HEK293 (cell line): ENCODE data around the gene PLEKHG3.

ENCODE experiments used
- CTCF ChIA-PET: fragments of 350-600 bp; formaldehyde crosslinking; extraction: SDS; loops from one replicate; lab custom pipeline; 2021; ENCODE audit warnings: antibody characterized with exemption; lab: Yijun Ruan, JAX
- POLR2A ChIA-PET: fragments of 300-600 bp; formaldehyde crosslinking; extraction: SDS; loops from one replicate; lab custom pipeline; 2020; ENCODE audit warnings: antibody characterized with exemption, inconsistent platforms; lab: Yijun Ruan, JAX
- H3K27ac ChIP-seq: fragments of 200-500 bp; sonication (Bioruptor generic); 2 replicates; pipeline ENCODE4 v1.5.1; 2014; ENCODE audit warnings: low read depth, low read length, control low read depth, inconsistent platforms; ENCODE audit errors: extremely low read depth
- H3K36me3 ChIP-seq, 2 experiments: fragments of 200-500 bp in 1 of 2; sonication (Bioruptor generic) in 1 of 2; 1 replicate in 1 of 2; 2 replicates in 1 of 2; pipeline ENCODE4 v1.5.1; 2014 to 2017; ENCODE audit warnings: inconsistent platforms in 2 of 2, low read length in 2 of 2; ENCODE audit not compliant: control insufficient read depth in 2 of 2, insufficient read depth in 1 of 2
- H3K4me1 ChIP-seq: fragments of 200-500 bp; sonication (Bioruptor generic); 2 replicates; pipeline ENCODE4 v1.5.1; 2014; ENCODE audit warnings: mild to moderate bottlenecking, low read length, inconsistent platforms; ENCODE audit not compliant: control insufficient read depth, insufficient read depth
- H3K4me3 ChIP-seq: 2 replicates; pipeline ENCODE4 v1.5.1; 2011; ENCODE audit warnings: low read depth, mild to moderate bottlenecking, control low read depth, low read length, moderate library complexity
- H3K9me3 ChIP-seq: fragments of 200-500 bp; sonication (Bioruptor generic); 2 replicates; pipeline ENCODE4 v1.5.1; 2014; ENCODE audit warnings: low read depth, low read length, inconsistent platforms; ENCODE audit not compliant: control insufficient read depth, insufficient read depth
- REPIN1 ChIP-seq: fragments of 450-650 bp; formaldehyde crosslinking; IDR thresholded peaks from 2 replicates; pipeline ENCODE4 v1.5.1; 2017; ENCODE audit warnings: missing biosample characterization, missing genetic modification characterization, low read depth
- ZBTB21 ChIP-seq: fragments of 450-650 bp; formaldehyde crosslinking; IDR thresholded peaks from 2 replicates; pipeline ENCODE4 v1.5.1; 2017; ENCODE audit warnings: missing biosample characterization, missing genetic modification characterization
- ZIC2 ChIP-seq: fragments of 450-650 bp; formaldehyde crosslinking; IDR thresholded peaks from 2 replicates; pipeline ENCODE4 v1.5.1; 2016; ENCODE audit warnings: missing biosample characterization, missing genetic modification characterization
- ZNF138 ChIP-seq: fragments of 450-650 bp; formaldehyde crosslinking; IDR thresholded peaks from 2 replicates; pipeline ENCODE4 v1.5.1; 2016; ENCODE audit warnings: missing biosample characterization, missing genetic modification characterization, borderline replicate concordance
- ZNF2 ChIP-seq: fragments of 450-650 bp; formaldehyde crosslinking; IDR thresholded peaks from 2 replicates; pipeline ENCODE4 v1.5.1; 2016; ENCODE audit warnings: missing biosample characterization, missing genetic modification characterization
- ZNF23 ChIP-seq: fragments of 450-650 bp; formaldehyde crosslinking; IDR thresholded peaks from 2 replicates; pipeline ENCODE4 v1.5.1; 2016; ENCODE audit warnings: missing biosample characterization, missing genetic modification characterization, borderline replicate concordance
- ZNF600 ChIP-seq: fragments of 450-650 bp; formaldehyde crosslinking; IDR thresholded peaks from 2 replicates; pipeline ENCODE4 v1.5.1; 2016; ENCODE audit warnings: missing biosample characterization, missing genetic modification characterization
- TF ChIP-seq, protein P1 (sequence below): fragments of 450-650 bp; IDR thresholded peaks from 2 replicates; pipeline ENCODE4 v1.5.1; 2018; ENCODE audit warnings: missing biosample characterization, missing genetic modification characterization

Gene PLEKHG3

DNA sequence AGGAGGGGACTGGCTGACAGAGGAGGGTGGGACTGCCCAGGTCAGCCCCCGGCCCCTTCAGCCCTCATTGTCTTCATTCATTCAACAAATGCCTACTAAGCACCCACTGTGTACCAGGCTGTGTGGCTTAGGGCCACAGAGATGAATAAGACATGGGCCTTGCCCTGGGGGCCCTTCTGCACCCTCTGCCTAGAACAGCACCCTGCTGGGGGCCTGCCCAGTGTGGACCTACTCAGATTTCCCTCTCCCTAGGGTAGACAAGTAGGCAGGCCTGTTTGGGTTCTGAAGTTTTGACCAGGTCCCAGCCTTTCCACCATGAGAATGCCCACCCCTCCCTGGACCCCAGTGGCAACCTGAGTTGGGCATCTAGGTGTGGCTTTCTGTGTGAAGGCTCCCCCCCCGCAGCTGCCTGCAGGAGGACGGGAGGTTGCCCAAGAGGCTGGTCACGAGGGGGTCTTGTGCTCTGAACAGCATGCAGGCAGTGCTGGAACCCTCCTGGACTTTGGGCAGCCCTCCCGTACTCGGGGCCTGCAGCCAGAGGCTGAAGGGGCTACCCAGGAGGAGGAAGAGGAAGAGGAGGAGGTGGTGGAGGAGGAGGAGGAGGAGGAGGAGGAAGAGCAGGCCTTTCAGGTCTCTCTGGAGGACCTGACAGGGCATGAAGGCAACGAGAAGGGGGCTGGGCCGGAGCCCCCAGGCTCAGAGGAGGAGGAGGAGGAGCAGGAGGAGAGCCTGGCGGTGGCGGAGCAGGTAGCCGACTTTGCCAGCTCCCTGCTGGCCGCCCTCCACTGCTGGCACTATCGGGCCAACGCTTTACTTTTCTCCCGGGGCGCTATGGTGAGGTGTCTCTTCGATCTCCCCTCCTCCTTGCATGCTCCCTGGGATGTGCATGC lies 33.4 kb downstream of the PLEKHG3 start:
- Histone ChIP-seq H3K4me1 (no peaks in the 10 kb centered on the region), H3K36me3 (peaks cover 11 to 81% of the 10 kb centered on the region in 2 experiments), H3K9me3 (no peaks in the 10 kb centered on the region), H3K4me3 (no peak overlapping the region), H3K27ac (no peak overlapping the region)
- TF ChIP-seq, protein P1, sequence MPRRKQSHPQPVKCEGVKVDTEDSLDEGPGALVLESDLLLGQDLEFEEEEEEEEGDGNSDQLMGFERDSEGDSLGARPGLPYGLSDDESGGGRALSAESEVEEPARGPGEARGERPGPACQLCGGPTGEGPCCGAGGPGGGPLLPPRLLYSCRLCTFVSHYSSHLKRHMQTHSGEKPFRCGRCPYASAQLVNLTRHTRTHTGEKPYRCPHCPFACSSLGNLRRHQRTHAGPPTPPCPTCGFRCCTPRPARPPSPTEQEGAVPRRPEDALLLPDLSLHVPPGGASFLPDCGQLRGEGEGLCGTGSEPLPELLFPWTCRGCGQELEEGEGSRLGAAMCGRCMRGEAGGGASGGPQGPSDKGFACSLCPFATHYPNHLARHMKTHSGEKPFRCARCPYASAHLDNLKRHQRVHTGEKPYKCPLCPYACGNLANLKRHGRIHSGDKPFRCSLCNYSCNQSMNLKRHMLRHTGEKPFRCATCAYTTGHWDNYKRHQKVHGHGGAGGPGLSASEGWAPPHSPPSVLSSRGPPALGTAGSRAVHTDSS (tag by site-specific recombination), result peak; percentile 65
- no peak for TF ChIP-seq ZNF2
- POLR2A ChIA-PET, result no interaction called here
- CTCF ChIA-PET, result interaction anchor here (0.7 to 1.0 kb wide), 3 partner anchors 22 to 33 kb away, joined by 3 read pairs; no protein-coding TSS in a partner anchor

DNA sequence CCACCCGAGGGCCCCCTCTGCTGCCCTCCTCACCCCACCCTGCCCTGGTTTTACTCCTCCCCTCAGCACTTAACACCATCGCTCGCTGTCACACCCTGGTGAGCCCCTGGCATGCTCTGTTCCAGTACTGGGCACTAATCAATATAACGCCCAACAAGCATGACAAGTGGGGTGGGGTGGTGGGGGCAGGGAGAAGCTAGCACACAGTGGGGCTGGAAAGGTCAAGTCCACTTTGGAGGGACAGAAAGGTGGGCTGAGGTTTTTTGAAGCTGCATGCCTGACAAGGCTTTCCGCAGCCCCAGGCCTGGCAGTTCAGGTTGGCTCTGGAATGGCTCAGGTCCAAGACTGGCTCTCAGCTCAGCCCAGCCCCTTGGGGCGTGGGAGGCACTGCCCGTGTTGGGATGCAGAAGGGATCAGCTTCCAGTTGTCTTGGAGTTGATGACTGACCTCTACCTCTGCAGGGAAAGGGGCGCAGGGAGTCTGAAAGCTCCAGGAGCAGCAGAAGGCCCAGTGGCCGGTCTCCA lies 34.1 kb downstream of the PLEKHG3 start:
- H3K27ac ChIP-seq, result no peak overlapping the region
- TF ChIP-seq ZNF23 (tag by site-specific recombination), result no peak
- no peak overlapping the region for H3K4me3 ChIP-seq
- no peaks in the 10 kb centered on the region for H3K4me1 ChIP-seq
- ChIA-PET POLR2A (no interaction called here), CTCF (interaction anchor here (0.7 kb wide), 1 partner anchor 21 kb away, joined by 3 read pairs; no protein-coding TSS in a partner anchor)
- H3K36me3 ChIP-seq, result peaks cover 7 to 83% of the 10 kb centered on the region in 2 experiments
- no peaks in the 10 kb centered on the region for H3K9me3 ChIP-seq

DNA sequence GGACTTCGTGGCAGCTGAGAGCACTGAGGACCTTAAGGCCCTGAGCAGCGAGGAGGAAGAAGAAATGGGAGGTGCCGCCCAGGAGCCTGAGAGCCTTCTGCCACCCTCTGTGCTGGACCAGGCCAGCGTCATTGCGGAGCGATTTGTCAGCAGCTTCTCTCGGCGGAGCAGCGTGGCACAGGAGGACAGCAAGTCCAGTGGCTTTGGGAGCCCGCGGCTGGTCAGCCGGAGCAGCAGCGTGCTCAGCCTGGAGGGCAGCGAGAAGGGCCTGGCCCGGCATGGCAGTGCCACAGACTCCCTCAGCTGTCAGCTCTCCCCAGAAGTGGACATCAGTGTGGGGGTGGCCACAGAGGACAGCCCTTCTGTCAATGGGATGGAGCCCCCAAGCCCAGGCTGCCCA lies 37.0 kb downstream of the PLEKHG3 start:
- POLR2A ChIA-PET, result no interaction called here
- H3K4me3 ChIP-seq, result no peak overlapping the region
- 0 out of 2 replicates have a peak, but pooled peaks have one; percentile 26 for TF ChIP-seq ZNF600 (tag by site-specific recombination)
- TF ChIP-seq ZBTB21 (tag by site-specific recombination), result no peak
- TF ChIP-seq ZIC2, result no peak
- no peak overlapping the region for H3K27ac ChIP-seq
- no peaks in the 10 kb centered on the region for H3K4me1 ChIP-seq
- H3K36me3 ChIP-seq, result peaks cover 7 to 91% of the 10 kb centered on the region in 2 experiments; a peak in 2 of 3 replicates
- no peaks in the 10 kb centered on the region for H3K9me3 ChIP-seq
- CTCF ChIA-PET, result interaction anchor here (0.7 to 1.9 kb wide), 2 partner anchors 21 to 69 kb away, joined by 4 to 6 read pairs; no protein-coding TSS in a partner anchor

DNA sequence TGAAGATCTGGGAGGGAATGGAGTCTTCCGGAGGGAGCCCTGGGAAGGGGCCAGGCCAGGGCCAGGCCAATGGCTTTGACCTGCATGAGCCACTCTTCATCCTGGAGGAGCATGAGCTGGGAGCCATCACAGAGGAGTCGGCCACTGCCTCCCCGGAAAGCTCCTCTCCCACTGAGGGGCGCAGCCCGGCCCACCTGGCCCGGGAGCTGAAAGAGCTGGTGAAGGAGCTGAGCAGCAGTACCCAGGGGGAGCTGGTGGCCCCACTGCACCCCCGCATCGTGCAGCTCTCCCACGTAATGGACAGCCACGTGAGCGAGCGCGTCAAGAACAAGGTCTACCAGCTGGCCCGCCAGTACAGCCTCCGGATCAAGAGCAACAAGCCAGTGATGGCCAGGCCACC lies 37.7 kb downstream of the PLEKHG3 start:
- Histone ChIP-seq H3K4me3 (no peak overlapping the region), H3K9me3 (no peaks in the 10 kb centered on the region), H3K4me1 (no peaks in the 10 kb centered on the region), H3K36me3 (peaks cover 7 to 85% of the 10 kb centered on the region in 2 experiments; a peak in 2 of 3 replicates), H3K27ac (no peak overlapping the region)
- no peak for TF ChIP-seq ZNF138
- TF ChIP-seq REPIN1 (tag by site-specific recombination), result no peak
- POLR2A ChIA-PET, result no interaction called here
- CTCF ChIA-PET, result interaction anchor here (0.7 to 1.9 kb wide), 2 partner anchors 21 to 70 kb away, joined by 4 to 6 read pairs; no protein-coding TSS in a partner anchor

DNA sequence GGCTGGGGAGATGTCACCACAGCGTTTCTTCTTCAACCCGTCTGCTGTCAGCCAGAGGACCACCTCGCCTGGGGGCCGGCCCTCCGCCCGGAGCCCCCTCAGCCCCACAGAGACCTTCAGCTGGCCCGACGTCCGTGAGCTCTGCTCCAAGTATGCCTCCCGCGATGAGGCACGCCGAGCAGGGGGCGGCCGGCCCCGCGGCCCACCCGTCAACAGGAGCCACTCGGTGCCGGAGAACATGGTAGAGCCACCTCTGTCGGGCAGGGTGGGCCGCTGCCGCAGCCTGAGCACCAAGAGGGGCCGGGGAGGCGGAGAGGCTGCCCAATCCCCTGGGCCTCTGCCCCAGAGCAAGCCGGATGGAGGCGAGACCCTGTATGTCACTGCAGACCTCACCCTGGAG lies 38.8 kb downstream of the PLEKHG3 start:
- ChIA-PET CTCF (interaction anchor here (0.7 kb wide), 1 partner anchor 315 kb away, joined by 3 read pairs; no protein-coding TSS in a partner anchor), POLR2A (no interaction called here)
- peaks cover 7 to 85% of the 10 kb centered on the region in 2 experiments; a peak in 2 of 3 replicates for H3K36me3 ChIP-seq

More for the DNA sequence above, 38.8 kb downstream of the PLEKHG3 start:
- Histone ChIP-seq H3K4me1 (no peaks in the 10 kb centered on the region), H3K9me3 (no peaks in the 10 kb centered on the region), H3K27ac (no peak overlapping the region), H3K4me3 (no peak overlapping the region)
- TF ChIP-seq ZBTB21 (tag by site-specific recombination) (no peak), ZIC2 (no peak)
